Activated CD4-positive, CD25-positive, alpha-beta regulatory T cell treated with anti-CD3 and anti-CD28 coated beads, Interleukin-2, amount 50 U/mL, for 24 hours (primary cell): Measurements from ENCODE around the gene TEPSIN.

ENCODE experiments used
- ATAC-seq, 2 donors: fragments of 150-1000 bp; cut with Tn5 transposase; one replicate each; pipeline ENCODE4 v1.10.0; 2021; ENCODE audit warnings: mild to moderate bottlenecking in 1 of 2, moderate library complexity in 1 of 2

TEPSIN gene

GRCh38 chr17:81196505-81197408 is 42.1 kb downstream of the TEPSIN start:
- ATAC-seq, result no peak

GRCh38 chr17:81195941-81196495 is 42.8 kb downstream of the TEPSIN start:
- no peak for ATAC-seq

- no peak for ATAC-seq
Measured at GRCh38 chr17:81194941-81195901, 43.6 kb downstream of the TEPSIN start.

- ATAC-seq, result no peak
Measured at GRCh38 chr17:81194225-81194760, 44.6 kb downstream of the TEPSIN start.

GRCh38 chr17:81193470-81194224 is 45.2 kb downstream of the TEPSIN start:
- no peak for ATAC-seq

GRCh38 chr17:81193051-81193410 is 45.8 kb downstream of the TEPSIN start:
- ATAC-seq, result no peak

- ATAC-seq, result no peak
Measured at GRCh38 chr17:81192386-81193050, 46.3 kb downstream of the TEPSIN start.

GRCh38 chr17:81191646-81192045 is 47.2 kb downstream of the TEPSIN start:
- no peak for ATAC-seq

- no peak for ATAC-seq
Measured at GRCh38 chr17:81191116-81191515, 47.7 kb downstream of the TEPSIN start.

GRCh38 chr17:81190591-81190990 is 48.3 kb downstream of the TEPSIN start:
- ATAC-seq, result no peak

GRCh38 chr17:81189670-81190530 is 49.0 kb downstream of the TEPSIN start:
- ATAC-seq, result no peak

GRCh38 chr17:81189016-81189415 is 49.8 kb downstream of the TEPSIN start:
- ATAC-seq, result no peak

GRCh38 chr17:81188491-81188840 is 50.4 kb downstream of the TEPSIN start:
- no peak for ATAC-seq

- no peak for ATAC-seq
Measured at GRCh38 chr17:81187586-81188490, 51.0 kb downstream of the TEPSIN start.

GRCh38 chr17:81187120-81187519 is 51.7 kb downstream of the TEPSIN start:
- no peak for ATAC-seq

GRCh38 chr17:81186203-81186602 is 52.7 kb downstream of the TEPSIN start:
- ATAC-seq, result no peak

GRCh38 chr17:81184555-81184954 is 54.3 kb downstream of the TEPSIN start:
- ATAC-seq, result no peak

- ATAC-seq, result no peak
Measured at GRCh38 chr17:81183807-81184206, 55.0 kb downstream of the TEPSIN start.

GRCh38 chr17:81183316-81183715 is 55.5 kb downstream of the TEPSIN start:
- no peak for ATAC-seq

- no peak for ATAC-seq
Measured at GRCh38 chr17:81182596-81182995, 56.3 kb downstream of the TEPSIN start.
